Ascending aorta (tissue), 2 donors: Measurements from ENCODE around the gene GNPDA2. TPM values are rescaled to one million over a fixed set of nuclear protein-coding genes. Genes with fewer than 3 reads are reported as not detected.

ENCODE experiments used
- DNase-seq, 2 donors: peaks; one replicate each; pipeline ENCODE4 v3.0.0-alpha.2; 2019; ENCODE audit warnings: low spot score in 2 of 2
- H3K27ac ChIP-seq, 2 donors: fragments of 200-600 bp; sonication (generic); one replicate each; pipeline ENCODE4 v1.5.1; 2016 to 2017; ENCODE audit warnings: mild to moderate bottlenecking in 1 of 2
- H3K27me3 ChIP-seq: fragments of 200-600 bp; sonication (generic); one replicate; pipeline ENCODE4 v1.5.1; 2017
- H3K36me3 ChIP-seq, 2 donors: fragments of 200-600 bp; sonication (generic); one replicate each; pipeline ENCODE4 v1.5.1; 2016
- H3K4me1 ChIP-seq, 2 donors: fragments of 200-600 bp; sonication (generic); one replicate each; pipeline ENCODE4 v1.5.1; 2016 to 2017; ENCODE audit warnings: mild to moderate bottlenecking in 1 of 2
- H3K4me3 ChIP-seq, 2 donors: fragments of 200-600 bp; sonication (generic); one replicate each; pipeline ENCODE4 v1.5.1; 2016 to 2017; ENCODE audit warnings: mild to moderate bottlenecking in 1 of 2
- H3K9me3 ChIP-seq, 2 donors: fragments of 200-600 bp; sonication (generic); one replicate each; pipeline ENCODE4 v1.5.1; 2016
- CTCF ChIP-seq, 3 experiments: fragments of 200-600 bp in 2 of 3; fragments of 450-650 bp in 1 of 3; sonication (generic) in 2 of 3; IDR thresholded peaks; one replicate each; pipeline ENCODE4 v1.5.1; 2016 to 2019; ENCODE audit warnings: antibody characterized with exemption in 3 of 3, mild to moderate bottlenecking in 1 of 3, moderate library complexity in 1 of 3
- intact Hi-C: fragments of 100-400 bp; cut with DNase I; formaldehyde crosslinking; loops from one replicate; pipeline ENCODE4 v1.15.1; 2023
- total RNA-seq: library from RNA; depleted of rRNA; stranded (reverse); fragments of >200 nt; gene quantifications from one replicate; pipeline ENCODE4 v1.1.0, GENCODE V29; 2016

GNPDA2 gene
- total RNA-seq = 32.6 TPM

GRCh38 chr4:44726038-44726871 lies at the start of gene GNPDA2:
Gene GNPDA2 (minus strand): TSS chr4:44726556. CDS start chr4:44722207, 4,349 bp downstream.
- Histone ChIP-seq H3K4me3 (peak within 1 kb of the TSS; percentile 81 to 88), H3K9me3 (no peaks in the 10 kb centered on the region), H3K27ac (peak within 1 kb of the TSS; percentile 65 to 83), H3K27me3 (no peaks in the 10 kb centered on the region), H3K4me1 (no peaks in the 10 kb centered on the region), H3K36me3 (no peaks in the 10 kb centered on the region)
- peak; percentile 71 to 96 for DNase-seq
- intact Hi-C loops = loop anchor here (2.0 to 5.0 kb wide), 2 partner anchors 47 to 279 kb away; partner anchors contain the start of genes GUF1 and KCTD8
- TF ChIP-seq CTCF (IDR thresholded peaks at IDR 0.05) = peak in 2 of 3 experiments; percentile 16 to 41

GRCh38 chr4:44772340-44772739 lies 46.0 kb upstream of the GNPDA2 start:
- Histone ChIP-seq H3K4me3 (no peak overlapping the region), H3K4me1 (no peaks in the 10 kb centered on the region), H3K27ac (no peak overlapping the region), H3K9me3 (no peaks in the 10 kb centered on the region), H3K27me3 (no peaks in the 10 kb centered on the region), H3K36me3 (no peaks in the 10 kb centered on the region)
- TF ChIP-seq CTCF (IDR thresholded peaks at IDR 0.05) = no peak
- intact Hi-C loops = no loop called here
- DNase-seq = no peak

GRCh38 chr4:44771789-44772188 lies 45.4 kb upstream of the GNPDA2 start:
- DNase-seq = no peak
- intact Hi-C loops = no loop called here
- no peak overlapping the region for H3K27ac ChIP-seq
- no peaks in the 10 kb centered on the region for H3K36me3 ChIP-seq
- H3K4me1 ChIP-seq = no peaks in the 10 kb centered on the region
- H3K9me3 ChIP-seq = no peaks in the 10 kb centered on the region
- H3K27me3 ChIP-seq = no peaks in the 10 kb centered on the region
- TF ChIP-seq CTCF (IDR thresholded peaks at IDR 0.05) = no peak
- no peak overlapping the region for H3K4me3 ChIP-seq

GRCh38 chr4:44766453-44766852 lies 40.1 kb upstream of the GNPDA2 start:
- no peak overlapping the region for H3K4me3 ChIP-seq
- no peaks in the 10 kb centered on the region for H3K9me3 ChIP-seq
- H3K36me3 ChIP-seq = no peaks in the 10 kb centered on the region
- H3K27ac ChIP-seq = no peak overlapping the region
- DNase-seq = no peak
- TF ChIP-seq CTCF (IDR thresholded peaks at IDR 0.05) = no peak
- no peaks in the 10 kb centered on the region for H3K4me1 ChIP-seq
- intact Hi-C loops = no loop called here
- H3K27me3 ChIP-seq = no peaks in the 10 kb centered on the region

GRCh38 chr4:44765116-44765515 lies 38.8 kb upstream of the GNPDA2 start:
- no peaks in the 10 kb centered on the region for H3K36me3 ChIP-seq
- DNase-seq = no peak
- no peak for TF ChIP-seq CTCF (IDR thresholded peaks at IDR 0.05)
- no peaks in the 10 kb centered on the region for H3K9me3 ChIP-seq
- no peak overlapping the region for H3K27ac ChIP-seq
- intact Hi-C loops = no loop called here
- no peak overlapping the region for H3K4me3 ChIP-seq
- H3K27me3 ChIP-seq = no peaks in the 10 kb centered on the region
- H3K4me1 ChIP-seq = no peaks in the 10 kb centered on the region
